Measurements from ENCODE around the gene PPM1F.

DNA sequence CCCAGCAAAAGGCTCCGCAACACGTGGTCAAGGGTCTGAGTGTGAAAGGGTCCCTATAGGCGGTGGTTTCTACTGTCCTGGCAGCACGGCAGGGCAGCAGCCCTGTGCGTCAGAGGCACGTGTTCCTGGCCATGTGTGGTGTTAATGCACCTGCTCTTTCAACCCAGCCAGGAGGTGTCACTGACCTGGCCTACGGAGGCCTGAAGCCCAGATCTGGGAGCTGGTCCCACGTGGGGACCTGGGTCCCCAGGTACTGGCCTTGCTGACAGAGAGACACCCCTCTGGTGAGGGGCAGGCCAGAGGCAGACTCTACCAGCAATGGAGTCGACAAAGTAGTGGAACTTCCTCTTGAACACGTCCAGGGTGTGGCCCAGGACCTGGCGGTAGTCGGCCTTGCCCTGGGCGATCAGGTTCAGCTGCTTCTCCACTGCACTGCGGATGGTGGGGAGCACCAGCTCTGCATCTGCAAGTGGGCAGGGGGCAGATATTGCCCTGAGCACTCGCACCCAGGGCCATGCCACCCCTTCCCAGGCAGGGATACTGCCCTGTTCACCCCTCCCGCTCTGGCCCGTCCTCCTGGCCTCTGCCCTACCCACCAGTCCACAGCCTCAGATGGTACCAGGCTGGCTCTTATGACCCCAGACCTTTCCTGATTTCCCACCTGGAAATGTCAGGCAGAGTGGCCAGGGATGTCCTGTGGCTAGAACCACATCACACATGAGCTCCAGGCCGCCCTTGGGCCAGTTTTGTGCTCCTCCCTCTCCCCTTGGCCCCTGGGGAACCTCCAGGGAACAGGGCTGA, 6.8 kb upstream of the PPM1F start:
- TF ChIP-seq, protein P1, sequence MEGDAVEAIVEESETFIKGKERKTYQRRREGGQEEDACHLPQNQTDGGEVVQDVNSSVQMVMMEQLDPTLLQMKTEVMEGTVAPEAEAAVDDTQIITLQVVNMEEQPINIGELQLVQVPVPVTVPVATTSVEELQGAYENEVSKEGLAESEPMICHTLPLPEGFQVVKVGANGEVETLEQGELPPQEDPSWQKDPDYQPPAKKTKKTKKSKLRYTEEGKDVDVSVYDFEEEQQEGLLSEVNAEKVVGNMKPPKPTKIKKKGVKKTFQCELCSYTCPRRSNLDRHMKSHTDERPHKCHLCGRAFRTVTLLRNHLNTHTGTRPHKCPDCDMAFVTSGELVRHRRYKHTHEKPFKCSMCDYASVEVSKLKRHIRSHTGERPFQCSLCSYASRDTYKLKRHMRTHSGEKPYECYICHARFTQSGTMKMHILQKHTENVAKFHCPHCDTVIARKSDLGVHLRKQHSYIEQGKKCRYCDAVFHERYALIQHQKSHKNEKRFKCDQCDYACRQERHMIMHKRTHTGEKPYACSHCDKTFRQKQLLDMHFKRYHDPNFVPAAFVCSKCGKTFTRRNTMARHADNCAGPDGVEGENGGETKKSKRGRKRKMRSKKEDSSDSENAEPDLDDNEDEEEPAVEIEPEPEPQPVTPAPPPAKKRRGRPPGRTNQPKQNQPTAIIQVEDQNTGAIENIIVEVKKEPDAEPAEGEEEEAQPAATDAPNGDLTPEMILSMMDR (IDR thresholded peaks at IDR 0.05 in 8 of 11, conservative IDR thresholded peaks at IDR 0.05 in 3 of 11): no peak
- TF ChIP-seq POLR2A (IDR thresholded peaks at IDR 0.05): no peak
